ENCODE data around the gene SPACA7.

Gene SPACA7

DNA sequence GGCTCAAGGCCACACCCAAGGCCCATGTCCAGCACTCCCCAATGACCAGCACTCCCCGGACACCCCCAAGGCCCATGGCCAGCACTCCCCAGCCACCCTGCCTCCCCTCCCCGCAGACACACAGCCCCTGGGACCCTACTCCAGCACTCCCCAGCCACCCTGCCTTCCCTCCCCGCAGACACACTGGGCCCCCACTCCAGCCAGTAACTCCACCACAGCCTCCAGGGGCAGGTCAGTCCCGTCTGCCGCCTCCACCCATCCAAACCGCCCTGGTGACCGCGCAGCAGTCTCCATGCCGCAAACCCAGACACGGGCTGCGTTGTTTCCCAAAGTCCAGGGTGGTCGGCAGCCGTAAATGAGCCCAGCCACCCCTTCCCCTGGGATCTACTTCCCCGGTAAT, 70.7 kb downstream of the SPACA7 start:
- H2BK120ac ChIP-seq (ENCODE audit: insufficient read depth, low read length, poor library complexity), result no peak overlapping the region
- no peak overlapping the region for H2AFZ ChIP-seq (ENCODE audit: insufficient read depth, low read length, poor library complexity)
- H3K79me1 ChIP-seq (ENCODE audit: low read length), result no peaks in the 10 kb centered on the region
- no peak overlapping the region for H3K9ac ChIP-seq (ENCODE audit: low read length)
- no peak overlapping the region for H3K4me2 ChIP-seq (ENCODE audit: low read length)
- WGBS (ENCODE audit: extremely low coverage, insufficient coverage, insufficient read length), result no CpG with 5 or more reads among the region's 14 CpGs
- H4K8ac ChIP-seq (ENCODE audit: low read depth, low read length), result no peak overlapping the region
- no peak overlapping the region for H3K4me3 ChIP-seq (ENCODE audit: low read depth, low read length)
- peaks cover 0 to 3% of the 10 kb centered on the region in 2 experiments for H3K4me1 ChIP-seq (ENCODE audit: control insufficient read depth in 1 of 2, insufficient read depth in 2 of 2, low read length in 2 of 2)
- no peaks in the 10 kb centered on the region for H3K79me2 ChIP-seq (ENCODE audit: control insufficient read depth, insufficient read depth, low read length, poor library complexity)
- H2BK5ac ChIP-seq (ENCODE audit: low read depth, low read length, poor library complexity), result no peak overlapping the region
- peaks cover under 1% of the 10 kb centered on the region for H3K9me3 ChIP-seq (ENCODE audit: insufficient read depth, low read depth, low read length)
- no peak overlapping the region for H3K27ac ChIP-seq (ENCODE audit: low read depth, low read length)
- no peak overlapping the region for H3K18ac ChIP-seq (ENCODE audit: low read length)
- H2AK5ac ChIP-seq (ENCODE audit: low read length), result no peak overlapping the region
- no peak overlapping the region for H4K12ac ChIP-seq (ENCODE audit: low read depth, low read length)
- H3K4ac ChIP-seq (ENCODE audit: low read depth, low read length), result no peak overlapping the region
- no peak for DNase-seq
- H3K23ac ChIP-seq (ENCODE audit: low read length), result no peak overlapping the region
- H4K91ac ChIP-seq (ENCODE audit: low read depth, low read length), result no peak overlapping the region
- no peaks in the 10 kb centered on the region for H3K27me3 ChIP-seq (ENCODE audit: insufficient read depth, low read length)
- H3K14ac ChIP-seq (ENCODE audit: low read length), result no peak overlapping the region
- no peak overlapping the region for H2BK12ac ChIP-seq (ENCODE audit: low read length)
- H3K36me3 ChIP-seq (ENCODE audit: control insufficient read depth in 1 of 2, insufficient read depth in 2 of 2, low read length in 2 of 2), result no peaks in the 10 kb centered on the region

DNA sequence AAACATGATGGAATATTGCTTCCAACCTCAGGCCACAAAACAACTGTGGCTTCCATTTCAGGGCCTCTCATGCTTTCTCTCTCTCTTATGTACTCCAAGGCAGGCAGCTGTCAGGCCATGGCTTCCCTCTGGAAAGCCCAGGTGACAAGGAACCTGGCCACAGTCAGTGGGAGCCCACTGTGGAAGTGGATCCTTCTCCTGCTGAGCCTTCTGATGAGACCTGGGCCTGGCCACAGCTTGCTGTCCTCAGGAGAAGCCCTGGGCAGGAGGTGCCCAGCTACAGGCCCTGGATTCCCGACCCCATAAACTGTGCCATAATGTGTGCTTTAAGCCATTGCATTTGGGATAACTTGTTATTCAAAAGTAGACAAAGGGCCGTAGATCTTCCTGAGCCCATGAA, 71.2 kb downstream of the SPACA7 start:
- no CpG with 5 or more reads among the region's 2 CpGs for WGBS (ENCODE audit: extremely low coverage, insufficient coverage, insufficient read length)
- Histone ChIP-seq H3K79me1 (ENCODE audit: low read length) (no peaks in the 10 kb centered on the region), H2BK5ac (ENCODE audit: low read depth, low read length, poor library complexity) (no peak overlapping the region), H3K4me1 (ENCODE audit: control insufficient read depth in 1 of 2, insufficient read depth in 2 of 2, low read length in 2 of 2) (peaks cover 0 to 3% of the 10 kb centered on the region in 2 experiments), H3K9ac (ENCODE audit: low read length) (no peak overlapping the region), H3K23ac (ENCODE audit: low read length) (no peak overlapping the region), H3K4ac (ENCODE audit: low read depth, low read length) (no peak overlapping the region), H4K8ac (ENCODE audit: low read depth, low read length) (no peak overlapping the region), H3K79me2 (ENCODE audit: control insufficient read depth, insufficient read depth, low read length, poor library complexity) (no peaks in the 10 kb centered on the region), H3K9me3 (ENCODE audit: insufficient read depth, low read depth, low read length) (no peaks in the 10 kb centered on the region), H3K4me2 (ENCODE audit: low read length) (no peak overlapping the region), H4K91ac (ENCODE audit: low read depth, low read length) (no peak overlapping the region), H3K18ac (ENCODE audit: low read length) (no peak overlapping the region), H2AK5ac (ENCODE audit: low read length) (no peak overlapping the region), H2BK12ac (ENCODE audit: low read length) (no peak overlapping the region), H4K12ac (ENCODE audit: low read depth, low read length) (no peak overlapping the region), H3K14ac (ENCODE audit: low read length) (no peak overlapping the region), H3K27ac (ENCODE audit: low read depth, low read length) (no peak overlapping the region), H3K36me3 (ENCODE audit: control insufficient read depth in 1 of 2, insufficient read depth in 2 of 2, low read length in 2 of 2) (no peaks in the 10 kb centered on the region), H3K27me3 (ENCODE audit: insufficient read depth, low read length) (no peaks in the 10 kb centered on the region), H3K4me3 (ENCODE audit: low read depth, low read length) (no peak overlapping the region), H2BK120ac (ENCODE audit: insufficient read depth, low read length, poor library complexity) (no peak overlapping the region), H2AFZ (ENCODE audit: insufficient read depth, low read length, poor library complexity) (no peak overlapping the region)
- no peak for DNase-seq

DNA sequence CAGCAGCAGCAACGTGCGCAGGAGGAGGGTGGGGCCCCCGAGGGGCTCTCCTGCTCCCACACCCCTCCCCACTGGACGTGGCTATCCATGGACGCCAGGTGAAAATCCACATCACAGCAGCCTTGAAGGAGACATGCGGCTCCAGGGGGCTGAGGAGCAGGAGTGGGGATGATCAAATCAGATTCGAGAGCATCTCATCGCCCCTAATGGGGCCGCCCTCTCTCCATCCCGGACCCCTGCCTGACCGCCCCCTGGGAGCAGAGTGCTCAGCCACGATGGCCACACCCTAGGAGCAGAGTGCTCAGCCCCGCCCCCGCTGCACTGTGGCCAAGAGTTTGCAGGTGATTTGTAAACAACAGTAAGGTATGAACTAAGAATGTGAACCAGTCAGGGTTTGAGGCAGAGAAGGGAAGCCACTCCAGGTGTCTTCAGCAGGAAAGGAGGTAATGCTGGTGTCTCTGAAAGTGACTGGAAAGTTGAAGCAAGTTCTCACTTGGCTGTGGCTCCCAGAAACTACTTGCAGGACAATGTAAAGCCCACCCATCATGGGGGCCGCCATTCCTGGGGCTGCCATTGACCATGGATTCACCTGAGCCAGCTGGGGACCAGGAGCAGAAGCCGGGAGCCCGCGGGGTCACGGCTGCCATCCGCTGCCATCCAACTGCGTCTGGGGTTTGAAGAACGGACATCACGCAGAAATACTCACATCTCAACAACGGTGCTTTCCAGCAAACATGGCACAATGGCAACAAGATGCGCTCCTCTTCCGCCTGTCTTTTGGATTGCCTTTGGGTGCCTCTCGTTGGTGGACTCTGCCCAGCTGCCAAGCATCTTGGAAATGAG, 71.8 kb downstream of the SPACA7 start:
- H4K12ac ChIP-seq (ENCODE audit: low read depth, low read length), result no peak overlapping the region

DNA sequence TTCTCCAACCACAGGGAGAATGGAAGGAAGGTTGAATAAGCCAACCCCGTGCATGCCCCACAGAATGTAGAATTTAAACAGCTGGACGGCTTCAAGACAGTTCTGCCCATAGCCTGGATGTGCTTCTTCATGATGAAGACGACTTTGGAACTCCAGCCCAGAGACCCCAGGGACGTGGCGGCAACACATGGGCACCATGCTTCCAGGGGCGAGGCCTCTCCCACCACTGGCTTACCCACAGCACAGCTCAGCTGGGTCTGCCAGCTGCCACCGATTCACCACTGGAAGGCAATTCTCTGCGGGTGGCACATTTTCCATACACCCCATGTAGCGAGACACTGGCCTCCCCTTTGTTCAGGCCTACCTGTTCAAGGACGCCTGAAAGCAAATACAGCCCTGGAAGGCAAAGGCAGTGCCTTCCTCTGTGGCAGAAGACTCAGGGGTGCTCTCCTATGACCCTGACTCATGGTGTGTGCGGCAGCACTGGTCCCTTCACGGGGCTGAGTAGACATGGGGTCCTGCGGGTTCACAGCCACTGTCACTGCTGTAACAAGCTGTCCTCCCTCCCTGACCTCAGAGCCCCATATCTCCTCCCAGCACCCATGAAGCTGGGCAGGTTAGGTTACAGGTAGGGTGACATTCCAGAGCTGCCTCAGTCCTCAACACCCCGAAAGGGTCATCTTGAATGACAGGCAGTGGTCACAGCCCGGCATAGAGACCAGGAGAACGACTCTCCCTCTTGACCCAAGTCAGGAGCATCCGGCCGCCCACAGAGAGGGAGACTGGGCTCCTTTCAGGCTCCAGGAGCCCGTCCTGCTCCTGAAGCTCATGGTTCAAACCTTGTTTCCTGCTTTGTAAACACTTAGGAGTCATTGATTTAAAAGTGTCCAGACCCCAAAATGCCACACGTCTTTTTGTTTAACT, 72.7 kb downstream of the SPACA7 start:
- H4K8ac ChIP-seq (ENCODE audit: low read depth, low read length), result no peak overlapping the region
- H2BK120ac ChIP-seq (ENCODE audit: insufficient read depth, low read length, poor library complexity), result no peak overlapping the region
- DNase-seq, result no peak
- WGBS (ENCODE audit: extremely low coverage, insufficient coverage, insufficient read length), result no CpG with 5 or more reads among the region's 20 CpGs
- H3K4me2 ChIP-seq (ENCODE audit: low read length), result no peak overlapping the region
- no peaks in the 10 kb centered on the region for H3K79me2 ChIP-seq (ENCODE audit: control insufficient read depth, insufficient read depth, low read length, poor library complexity)
- no peak overlapping the region for H3K9ac ChIP-seq (ENCODE audit: low read length)
- H4K91ac ChIP-seq (ENCODE audit: low read depth, low read length), result no peak overlapping the region
- no peak overlapping the region for H2BK12ac ChIP-seq (ENCODE audit: low read length)
- H3K36me3 ChIP-seq (ENCODE audit: control insufficient read depth in 1 of 2, insufficient read depth in 2 of 2, low read length in 2 of 2), result no peaks in the 10 kb centered on the region
- H3K9me3 ChIP-seq (ENCODE audit: insufficient read depth, low read depth, low read length), result no peaks in the 10 kb centered on the region
- H2BK5ac ChIP-seq (ENCODE audit: low read depth, low read length, poor library complexity), result no peak overlapping the region
- H3K4me3 ChIP-seq (ENCODE audit: low read depth, low read length), result no peak overlapping the region
- H3K79me1 ChIP-seq (ENCODE audit: low read length), result no peaks in the 10 kb centered on the region
- no peak overlapping the region for H3K27ac ChIP-seq (ENCODE audit: low read depth, low read length)
- no peak overlapping the region for H2AFZ ChIP-seq (ENCODE audit: insufficient read depth, low read length, poor library complexity)
- no peak overlapping the region for H3K14ac ChIP-seq (ENCODE audit: low read length)
- no peak overlapping the region for H2AK5ac ChIP-seq (ENCODE audit: low read length)
- no peak overlapping the region for H3K18ac ChIP-seq (ENCODE audit: low read length)
- H3K4ac ChIP-seq (ENCODE audit: low read depth, low read length), result no peak overlapping the region
- no peak overlapping the region for H3K23ac ChIP-seq (ENCODE audit: low read length)
- H4K12ac ChIP-seq (ENCODE audit: low read depth, low read length), result no peak overlapping the region
- H3K27me3 ChIP-seq (ENCODE audit: insufficient read depth, low read length), result no peaks in the 10 kb centered on the region
- H3K4me1 ChIP-seq (ENCODE audit: control insufficient read depth in 1 of 2, insufficient read depth in 2 of 2, low read length in 2 of 2), result peaks cover 0 to 3% of the 10 kb centered on the region in 2 experiments

More for the DNA sequence above, 71.8 kb downstream of the SPACA7 start:
- Histone ChIP-seq H3K18ac (ENCODE audit: low read length) (no peak overlapping the region), H3K9ac (ENCODE audit: low read length) (no peak overlapping the region), H3K27me3 (ENCODE audit: insufficient read depth, low read length) (no peaks in the 10 kb centered on the region), H3K4ac (ENCODE audit: low read depth, low read length) (no peak overlapping the region), H2BK12ac (ENCODE audit: low read length) (no peak overlapping the region), H2BK5ac (ENCODE audit: low read depth, low read length, poor library complexity) (no peak overlapping the region), H3K27ac (ENCODE audit: low read depth, low read length) (no peak overlapping the region), H3K4me3 (ENCODE audit: low read depth, low read length) (no peak overlapping the region), H3K4me2 (ENCODE audit: low read length) (no peak overlapping the region), H3K23ac (ENCODE audit: low read length) (no peak overlapping the region), H3K36me3 (ENCODE audit: control insufficient read depth in 1 of 2, insufficient read depth in 2 of 2, low read length in 2 of 2) (no peaks in the 10 kb centered on the region), H2BK120ac (ENCODE audit: insufficient read depth, low read length, poor library complexity) (no peak overlapping the region), H3K79me1 (ENCODE audit: low read length) (no peaks in the 10 kb centered on the region), H2AK5ac (ENCODE audit: low read length) (no peak overlapping the region), H4K8ac (ENCODE audit: low read depth, low read length) (no peak overlapping the region), H3K9me3 (ENCODE audit: insufficient read depth, low read depth, low read length) (no peaks in the 10 kb centered on the region), H2AFZ (ENCODE audit: insufficient read depth, low read length, poor library complexity) (no peak overlapping the region), H3K14ac (ENCODE audit: low read length) (no peak overlapping the region), H4K91ac (ENCODE audit: low read depth, low read length) (no peak overlapping the region), H3K4me1 (ENCODE audit: control insufficient read depth in 1 of 2, insufficient read depth in 2 of 2, low read length in 2 of 2) (peaks cover 0 to 3% of the 10 kb centered on the region in 2 experiments), H3K79me2 (ENCODE audit: control insufficient read depth, insufficient read depth, low read length, poor library complexity) (no peaks in the 10 kb centered on the region)
- no CpG with 5 or more reads among the region's 27 CpGs for WGBS (ENCODE audit: extremely low coverage, insufficient coverage, insufficient read length)
- no peak for DNase-seq

All from trophoblast cell (in vitro differentiated cells and primary cell).